PFSK-1 (cell line): Measurements from ENCODE around the gene MAMLD1.

Source experiments
- POLR2AphosphoS5 ChIP-seq: IDR thresholded peaks from 2 replicates; pipeline ENCODE4 v1.6.1; 2012; ENCODE audit warnings: low read depth, mild to moderate bottlenecking, control low read depth, low read length, moderate library complexity
- TF ChIP-seq, protein P1 (sequence below), 2 experiments: IDR thresholded peaks; 2 replicates each; pipeline versions ENCODE4 v1.6.1 to v1.8.0; 2011 to 2012; ENCODE audit warnings: low read depth in 2 of 2, low read length in 2 of 2, control low read depth in 1 of 2, inconsistent platforms in 1 of 2, mild to moderate bottlenecking in 1 of 2, moderate library complexity in 1 of 2; ENCODE audit not compliant: insufficient read depth in 1 of 2

DNA sequence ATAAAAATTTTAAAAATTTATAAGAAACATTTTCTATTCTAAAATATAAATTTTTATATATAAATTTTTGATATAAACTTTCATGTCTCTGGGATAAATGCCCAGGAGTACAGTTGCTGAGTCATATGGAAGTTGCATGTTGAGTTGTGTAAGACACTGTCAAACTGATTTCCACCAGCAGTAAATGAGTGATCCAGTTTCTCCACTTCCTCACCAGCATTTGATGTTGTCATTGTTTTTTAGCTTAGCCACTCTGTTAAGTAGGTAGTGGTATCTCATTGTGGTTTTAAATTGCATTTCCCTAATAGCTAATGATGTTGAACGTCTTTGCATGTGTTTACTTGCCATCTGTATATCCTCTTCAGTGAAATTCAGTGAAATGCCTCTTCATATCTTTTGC, 66.5 kb downstream of the MAMLD1 start:
- TF ChIP-seq, protein P1, sequence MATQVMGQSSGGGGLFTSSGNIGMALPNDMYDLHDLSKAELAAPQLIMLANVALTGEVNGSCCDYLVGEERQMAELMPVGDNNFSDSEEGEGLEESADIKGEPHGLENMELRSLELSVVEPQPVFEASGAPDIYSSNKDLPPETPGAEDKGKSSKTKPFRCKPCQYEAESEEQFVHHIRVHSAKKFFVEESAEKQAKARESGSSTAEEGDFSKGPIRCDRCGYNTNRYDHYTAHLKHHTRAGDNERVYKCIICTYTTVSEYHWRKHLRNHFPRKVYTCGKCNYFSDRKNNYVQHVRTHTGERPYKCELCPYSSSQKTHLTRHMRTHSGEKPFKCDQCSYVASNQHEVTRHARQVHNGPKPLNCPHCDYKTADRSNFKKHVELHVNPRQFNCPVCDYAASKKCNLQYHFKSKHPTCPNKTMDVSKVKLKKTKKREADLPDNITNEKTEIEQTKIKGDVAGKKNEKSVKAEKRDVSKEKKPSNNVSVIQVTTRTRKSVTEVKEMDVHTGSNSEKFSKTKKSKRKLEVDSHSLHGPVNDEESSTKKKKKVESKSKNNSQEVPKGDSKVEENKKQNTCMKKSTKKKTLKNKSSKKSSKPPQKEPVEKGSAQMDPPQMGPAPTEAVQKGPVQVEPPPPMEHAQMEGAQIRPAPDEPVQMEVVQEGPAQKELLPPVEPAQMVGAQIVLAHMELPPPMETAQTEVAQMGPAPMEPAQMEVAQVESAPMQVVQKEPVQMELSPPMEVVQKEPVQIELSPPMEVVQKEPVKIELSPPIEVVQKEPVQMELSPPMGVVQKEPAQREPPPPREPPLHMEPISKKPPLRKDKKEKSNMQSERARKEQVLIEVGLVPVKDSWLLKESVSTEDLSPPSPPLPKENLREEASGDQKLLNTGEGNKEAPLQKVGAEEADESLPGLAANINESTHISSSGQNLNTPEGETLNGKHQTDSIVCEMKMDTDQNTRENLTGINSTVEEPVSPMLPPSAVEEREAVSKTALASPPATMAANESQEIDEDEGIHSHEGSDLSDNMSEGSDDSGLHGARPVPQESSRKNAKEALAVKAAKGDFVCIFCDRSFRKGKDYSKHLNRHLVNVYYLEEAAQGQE (IDR thresholded peaks at IDR 0.05; ENCODE audit: insufficient read depth in 1 of 2, low read depth in 2 of 2, low read length in 2 of 2): no peak
- no peak for TF ChIP-seq POLR2AphosphoS5
